HepG2 (cell line): ENCODE measurements around the gene TCF7L2. TPM values are rescaled to one million over a fixed set of nuclear protein-coding genes. Genes with fewer than 3 reads are reported as not detected.

ENCODE experiments used
- ATAC-seq: fragments of 200-7000 bp; cut with Tn5 transposase; 3 replicates; pipeline ENCODE4 v1.9.1; 2020; ENCODE audit warnings: mild to moderate bottlenecking, moderate library complexity
- BruUV-seq: library from RNA; stranded (reverse); fragments of 400-500 nt; replicated peaks from 2 replicates; lab custom pipeline; 2021; lab: Mats Ljungman, UMichigan
- CTCF ChIA-PET: fragments of 300-600 bp; formaldehyde crosslinking; extraction: SDS; loops from one replicate; lab custom pipeline; 2021; ENCODE audit warnings: low total read pairs, inconsistent platforms, low intra/inter-chr PET ratio; lab: Yijun Ruan, JAX
- POLR2A ChIA-PET: fragments of 350-600 bp; sonication (Branson Sonifier 250); formaldehyde crosslinking; loops from one replicate; lab custom pipeline; 2020; ENCODE audit warnings: antibody characterized with exemption, inconsistent platforms; lab: Yijun Ruan, JAX
- DNase-seq: peaks from one replicate; pipeline ENCODE4 v3.0.0-alpha.2; 2015; ENCODE audit warnings: low spot score
- FAIRE-seq: peaks from 3 replicates; lab custom pipeline; 2011; peaks lifted over from hg19 to GRCh38; lab: Jason Lieb, UNC
- H2AFZ ChIP-seq: one replicate; pipeline ENCODE4 v1.6.1; 2011; ENCODE audit warnings: low read length, inconsistent platforms
- H3K27ac ChIP-seq: fragments of 300-600 bp; 3 replicates; pipeline ENCODE4 v1.8.0; 2011; ENCODE audit warnings: mixed run types, mild to moderate bottlenecking, mixed read lengths, low read length, inconsistent platforms; ENCODE audit not compliant: insufficient read depth; ENCODE audit errors: extremely low read length
- H3K27me3 ChIP-seq, 2 experiments: fragments of 200-600 bp in 1 of 2; 2 replicates in 1 of 2; 3 replicates in 1 of 2; pipeline versions ENCODE4 v1.6.0 to v1.8.0; 2011; ENCODE audit warnings: low read length in 2 of 2, mild to moderate bottlenecking in 2 of 2, moderate library complexity in 2 of 2, inconsistent platforms in 1 of 2; ENCODE audit not compliant: insufficient read depth in 2 of 2, control insufficient read depth in 1 of 2
- H3K36me3 ChIP-seq, 2 experiments: fragments of 200-600 bp in 1 of 2; replicated peaks in 1 of 2; 2 replicates in 1 of 2; 3 replicates in 1 of 2; pipeline versions ENCODE4 v1.5.1 to v1.8.0; 2011; ENCODE audit warnings: low read length in 2 of 2, inconsistent platforms in 1 of 2; ENCODE audit not compliant: insufficient read depth in 2 of 2, control insufficient read depth in 1 of 2
- H3K4me1 ChIP-seq: 2 replicates; pipeline ENCODE4 v1.5.1; 2012; ENCODE audit warnings: low read length, inconsistent platforms; ENCODE audit not compliant: insufficient read depth
- H3K4me2 ChIP-seq: 2 replicates; pipeline ENCODE4 v1.6.0; 2011; ENCODE audit warnings: low read depth, low read length, inconsistent platforms
- H3K4me3 ChIP-seq, 3 experiments: fragments of 200-600 bp in 1 of 3; sonication (generic), shearing (Covaris generic) in 1 of 3; replicated peaks in 1 of 3; 2 replicates each; pipeline ENCODE4 v1.5.1; 2011 to 2016; ENCODE audit warnings: low read length in 3 of 3, inconsistent platforms in 2 of 3, low read depth in 2 of 3, mild to moderate bottlenecking in 2 of 3, control low read depth in 1 of 3, mixed read lengths in 1 of 3; ENCODE audit not compliant: insufficient read depth in 1 of 3
- H3K79me2 ChIP-seq: one replicate; pipeline ENCODE4 v1.6.1; 2011; ENCODE audit warnings: low read length, inconsistent platforms; ENCODE audit not compliant: insufficient read depth
- H3K9ac ChIP-seq: 2 replicates; pipeline ENCODE4 v1.6.0; 2011; ENCODE audit warnings: mild to moderate bottlenecking, low read depth, low read length, inconsistent platforms; ENCODE audit not compliant: insufficient read depth
- H3K9me3 ChIP-seq: 2 replicates; pipeline ENCODE4 v1.5.1; 2012; ENCODE audit warnings: mild to moderate bottlenecking, low read length
- H4K20me1 ChIP-seq: 2 replicates; pipeline ENCODE4 v1.6.0; 2011; ENCODE audit warnings: inconsistent platforms, mild to moderate bottlenecking, low read length, moderate library complexity; ENCODE audit not compliant: insufficient read depth
- ATF5 ChIP-seq: sonication (generic); formaldehyde crosslinking; IDR thresholded peaks from 2 replicates; pipeline ENCODE4 v1.4.0; 2020; ENCODE audit warnings: mild to moderate bottlenecking, low read depth, missing genetic modification reagents
- FOXK1 ChIP-seq: sonication (generic); formaldehyde crosslinking; IDR thresholded peaks from 2 replicates; pipeline ENCODE4 v1.4.0; 2020; ENCODE audit warnings: low read depth, missing genetic modification reagents, borderline replicate concordance
- FOXO1 ChIP-seq: sonication (generic); formaldehyde crosslinking; IDR thresholded peaks from 2 replicates; pipeline ENCODE4 v1.4.0; 2020; ENCODE audit warnings: missing genetic modification reagents
- IRF9 ChIP-seq: sonication (generic); formaldehyde crosslinking; IDR thresholded peaks from 2 replicates; pipeline ENCODE4 v1.8.0; 2022; ENCODE audit warnings: missing genetic modification reagents, mild to moderate bottlenecking, borderline replicate concordance
- MED1 ChIP-seq: sonication (generic); formaldehyde crosslinking; IDR thresholded peaks from 2 replicates; pipeline ENCODE4 v1.4.0; 2020; ENCODE audit warnings: missing genetic modification reagents
- PHF5A ChIP-seq: IDR thresholded peaks from one replicate; pipeline ENCODE4 v1.6.1; 2018; ENCODE audit warnings: low read depth, missing genetic modification reagents; ENCODE audit not compliant: unreplicated experiment
- ZNF34 ChIP-seq: sonication (generic); formaldehyde crosslinking; IDR thresholded peaks from 2 replicates; pipeline ENCODE4 v1.4.0; 2020; ENCODE audit warnings: mild to moderate bottlenecking, missing genetic modification reagents, borderline replicate concordance
- ZNF605 ChIP-seq: sonication (generic); formaldehyde crosslinking; IDR thresholded peaks from 2 replicates; pipeline ENCODE4 v1.8.0; 2022; ENCODE audit warnings: mild to moderate bottlenecking, missing genetic modification reagents
- WGBS: methylation state at CpG from one replicate; pipeline ENCODE4 v1.1.6; 2017; ENCODE audit warnings: low lambda C conversion rate; 5-methylcytosine and 5-hydroxymethylcytosine counted together
- in situ Hi-C: cut with HindIII; loops from 2 replicates; pipeline ENCODE4 v1.10.0; 2017; ENCODE audit warnings: low pct_unique_long_range_greater_than_20kb; ENCODE audit not compliant: extremely low pct_ligation_motif_present
- intact Hi-C: fragments of 100-400 bp; cut with micrococcal nuclease; formaldehyde crosslinking; loops from one replicate; pipeline ENCODE4 v1.10.0; 2022; ENCODE audit not compliant: unreplicated experiment
- polyA plus RNA-seq, 8 experiments: library from polyadenylated mRNA; depleted of rRNA in 3 of 8; stranded (reverse) in 7 of 8; unstranded in 1 of 8; fragments of >200 nt; fragmentation: Illumina TruSeq in 4 of 8; extraction: Trizol in 4 of 8; gene quantifications; 2 replicates each; pipeline versions ENCODE4 v1.2.1 to v1.2.3, GENCODE V29; 2011 to 2016; ENCODE audit warnings: low read depth in 4 of 8, missing spikeins in 1 of 8, mixed read lengths in 1 of 8; ENCODE audit not compliant: insufficient read depth in 1 of 8
- total RNA-seq, 5 experiments: library from RNA; depleted of rRNA; stranded (reverse); fragments of >200 nt; fragmentation: Illumina TruSeq; extraction: Trizol; gene quantifications; 2 replicates each; pipeline ENCODE4 v1.2.3, GENCODE V29; 2016; ENCODE audit warnings: low read depth in 1 of 5

The TCF7L2 gene
- total and polyA plus RNA-seq, 2 of the 13 experiments (the other 11 are each of a cell fraction or from before 2014, with no cell fraction given) = 3.9 to 13.7 TPM

GRCh38 chr10:113025487-113025886 lies 75.4 kb downstream of the TCF7L2 start:
- FAIRE-seq (no peak), DNase-seq (no peak), ATAC-seq (no peak)
- no peaks in the 10 kb centered on the region for H3K27me3 ChIP-seq
- no peak overlapping the region for H3K4me2 ChIP-seq
- H3K27ac ChIP-seq = no peak overlapping the region
- peaks cover 92% of the 10 kb centered on the region for H4K20me1 ChIP-seq
- H3K4me3 ChIP-seq = no peak overlapping the region
- H3K79me2 ChIP-seq = peaks cover 84% of the 10 kb centered on the region
- ChIA-PET POLR2A (no interaction called here), CTCF (no interaction called here)
- no peak overlapping the region for H3K9ac ChIP-seq
- no TSS peak for BruUV-seq
- intact Hi-C loops (no loop called here), in situ Hi-C loops (no loop called here)
- H2AFZ ChIP-seq = no peak overlapping the region
- TF ChIP-seq ZNF34 (CRISPR knock-in tag) (no peak), FOXO1 (CRISPR knock-in tag) (no peak), IRF9 (CRISPR knock-in tag) (no peak), MED1 (CRISPR knock-in tag) (no peak), FOXK1 (CRISPR knock-in tag) (no peak), PHF5A (no peak), ATF5 (no peak), ZNF605 (CRISPR knock-in tag) (no peak)
- peaks cover 68% of the 10 kb centered on the region for H3K4me1 ChIP-seq
- no peaks in the 10 kb centered on the region for H3K9me3 ChIP-seq
- H3K36me3 ChIP-seq = peaks cover 0 to 13% of the 10 kb centered on the region in 2 experiments; a peak in 2 of 5 replicates
- 99% methylated on average over 6 of the region's 6 CpGs for WGBS
